ENCODE results near the gene STARD5. TPM values are rescaled to one million over a fixed set of nuclear protein-coding genes. Genes with fewer than 3 reads are reported as not detected.

STARD5 gene
- total RNA-seq, 1 experiment from 2014 or later: 1.5 TPM

Other genes starting within 250 kb of the STARD5 start
- 0.21 and 0.29 TPM in 2 replicates for gene CFAP161, start 189.9 kb downstream of the STARD5 start, total RNA-seq (2014; rRNA removed; shearing (Covaris generic))
- gene IL16, start 127.3 kb downstream of the STARD5 start, total RNA-seq (2014; rRNA removed; shearing (Covaris generic)): 6.4 and 6.6 TPM in 2 replicates
- gene TMC3, start 50.1 kb upstream of the STARD5 start, total RNA-seq (2014; rRNA removed; shearing (Covaris generic)): not detected in 2 replicates

All from SK-MEL-5 (cell line).